Glomerular visceral epithelial cell (primary cell): ENCODE data around the gene PDIA6.

Experiments
- DNase-seq: peaks from one replicate; pipeline ENCODE4 v3.0.0-alpha.2; 2016; ENCODE audit errors: extremely low spot score

PDIA6 gene, protein sequence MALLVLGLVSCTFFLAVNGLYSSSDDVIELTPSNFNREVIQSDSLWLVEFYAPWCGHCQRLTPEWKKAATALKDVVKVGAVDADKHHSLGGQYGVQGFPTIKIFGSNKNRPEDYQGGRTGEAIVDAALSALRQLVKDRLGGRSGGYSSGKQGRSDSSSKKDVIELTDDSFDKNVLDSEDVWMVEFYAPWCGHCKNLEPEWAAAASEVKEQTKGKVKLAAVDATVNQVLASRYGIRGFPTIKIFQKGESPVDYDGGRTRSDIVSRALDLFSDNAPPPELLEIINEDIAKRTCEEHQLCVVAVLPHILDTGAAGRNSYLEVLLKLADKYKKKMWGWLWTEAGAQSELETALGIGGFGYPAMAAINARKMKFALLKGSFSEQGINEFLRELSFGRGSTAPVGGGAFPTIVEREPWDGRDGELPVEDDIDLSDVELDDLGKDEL

DNA sequence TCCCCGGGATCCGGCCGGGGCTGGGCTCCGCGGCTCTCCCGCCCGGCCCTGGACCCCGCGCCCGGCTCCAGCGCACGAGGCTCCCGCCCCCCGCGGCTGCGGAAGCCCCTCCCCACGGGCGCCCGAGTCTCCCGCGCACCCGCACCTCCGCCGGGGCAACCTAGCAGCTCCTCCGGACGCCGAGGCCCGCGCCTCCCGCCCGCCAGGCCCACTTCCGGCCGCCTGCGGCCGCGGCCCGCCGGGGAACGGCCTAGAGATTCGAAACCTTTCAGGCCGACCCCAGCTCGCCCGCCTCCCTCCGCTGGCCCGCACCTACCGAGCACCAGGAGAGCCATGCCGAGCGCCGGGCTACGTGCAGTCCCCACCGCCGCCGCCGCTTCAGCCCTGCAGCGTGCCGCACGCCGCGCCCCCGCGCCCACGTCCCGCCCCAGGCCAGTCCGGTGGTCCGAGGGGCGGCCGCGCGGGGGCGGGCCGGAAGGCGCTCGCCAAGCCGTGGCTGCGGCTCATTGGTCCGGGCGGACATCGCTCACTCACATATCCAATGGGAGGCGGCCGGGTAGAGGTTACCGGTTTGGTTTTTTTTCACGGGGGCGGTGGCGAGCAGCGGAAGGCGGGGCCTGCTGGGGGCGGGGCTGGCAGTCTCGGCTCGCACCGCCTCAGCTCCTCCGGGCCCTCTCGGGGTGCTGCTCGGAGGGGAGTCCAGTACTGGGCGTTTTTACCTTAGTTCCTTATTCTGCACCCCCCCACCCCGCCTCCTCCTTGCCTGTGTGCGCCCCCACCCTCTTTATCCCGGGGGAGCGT lies at the start of gene PDIA6:
Gene PDIA6 (minus strand): TSS at position 424 of the 801 bp plus-strand sequence. CDS start 89 bp downstream, at position 335.
- DNase-seq: peak; percentile 95

DNA sequence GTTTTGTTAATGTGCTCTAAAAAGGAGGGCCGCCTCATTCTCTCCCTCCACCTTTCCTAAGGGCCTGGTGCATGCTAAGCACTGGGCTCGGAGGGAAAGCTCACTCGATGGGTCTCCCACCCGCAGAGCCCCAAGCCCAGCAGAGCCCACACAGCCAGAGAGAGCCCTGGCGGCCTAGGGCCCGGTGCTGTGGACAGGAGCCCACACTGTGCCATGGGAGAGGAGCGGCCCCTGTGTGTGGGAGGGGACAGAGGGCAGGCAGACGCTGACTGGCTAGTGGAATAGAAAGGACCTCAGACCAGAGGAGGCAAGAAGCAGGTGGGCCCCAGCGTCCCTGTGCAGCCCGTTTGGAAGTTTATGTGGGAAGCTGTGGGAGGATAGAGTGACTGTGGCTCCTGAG lies 49.7 kb upstream of the PDIA6 start:
- DNase-seq: no peak

DNA sequence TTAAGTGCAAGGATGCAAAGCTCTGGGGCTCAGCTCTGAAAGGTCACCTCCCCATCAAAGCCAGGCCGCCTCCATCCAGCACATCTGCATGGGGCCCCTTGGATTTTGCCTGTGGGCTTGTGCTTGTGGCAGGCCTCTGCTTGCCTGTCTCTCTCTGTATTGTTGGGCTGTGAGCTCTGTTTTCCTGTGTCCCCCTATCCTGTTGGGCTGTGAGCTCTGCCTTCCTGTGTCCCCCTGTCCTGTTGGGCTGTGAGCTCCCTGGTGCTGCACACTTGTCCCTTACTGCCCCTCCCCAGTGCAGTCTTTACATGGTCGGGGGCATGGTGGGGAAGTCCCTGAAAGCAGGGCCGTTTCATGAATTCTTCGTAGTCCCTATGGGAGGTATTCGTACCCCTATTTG lies 49.2 kb upstream of the PDIA6 start:
- no peak for DNase-seq

DNA sequence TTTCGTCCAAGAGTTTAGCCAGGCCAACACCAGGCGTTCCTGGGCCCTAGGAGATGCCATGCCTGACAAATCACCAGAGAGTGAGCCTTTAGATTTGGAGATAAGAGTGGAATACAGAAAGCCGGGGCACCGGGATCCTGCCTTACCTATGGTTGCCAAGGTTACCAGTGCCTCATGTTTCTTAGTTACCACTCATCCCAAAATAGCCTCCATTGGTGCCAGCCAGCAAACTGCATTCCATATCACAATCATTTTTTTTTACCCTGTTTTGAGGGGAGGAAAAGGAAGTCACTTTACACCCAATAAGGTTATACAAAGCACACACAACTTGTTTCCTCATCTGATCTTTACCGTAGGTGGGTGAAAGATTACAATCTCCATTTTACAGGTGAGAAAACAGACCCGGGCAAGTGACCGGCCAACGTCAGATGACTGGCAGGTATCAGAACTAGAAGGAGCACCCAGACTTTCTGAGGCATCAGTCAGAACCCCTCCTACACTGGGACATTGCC lies 48.3 kb upstream of the PDIA6 start:
- DNase-seq: no peak

DNA sequence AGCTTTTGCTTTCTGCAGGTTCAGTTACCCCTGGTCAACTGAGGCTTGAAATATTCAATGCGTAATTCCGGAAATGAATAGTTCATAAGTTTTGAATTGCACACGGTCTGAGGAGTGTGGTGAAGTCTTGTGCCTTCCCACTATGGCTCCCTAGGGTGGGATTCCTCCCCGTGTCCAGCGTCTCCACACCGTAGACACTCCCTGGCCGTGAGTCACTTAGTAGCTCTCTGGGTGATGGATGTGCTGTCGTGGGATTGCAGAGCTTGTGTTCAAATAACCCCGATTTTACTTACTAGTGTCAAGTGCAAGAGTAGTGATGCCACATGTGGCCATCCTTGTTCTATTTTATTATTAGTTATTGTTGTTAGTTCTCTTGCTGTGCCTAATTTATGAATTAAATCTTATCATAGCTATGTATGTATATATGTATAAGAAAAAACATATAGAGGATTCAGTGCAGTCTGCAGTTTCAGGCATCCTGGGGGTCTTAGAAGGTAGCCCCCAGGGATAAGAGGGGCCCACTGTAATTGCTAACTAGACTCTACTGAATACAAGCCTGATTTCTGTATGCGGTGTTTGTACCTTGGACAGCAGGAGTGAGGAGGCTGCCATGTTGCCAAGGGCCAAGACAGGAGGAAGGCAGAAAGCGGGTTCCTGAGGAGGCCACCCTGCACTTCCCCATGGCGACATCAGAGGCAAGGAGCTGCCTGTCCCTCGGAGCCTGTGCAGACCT lies 47.7 kb upstream of the PDIA6 start:
- no peak for DNase-seq

DNA sequence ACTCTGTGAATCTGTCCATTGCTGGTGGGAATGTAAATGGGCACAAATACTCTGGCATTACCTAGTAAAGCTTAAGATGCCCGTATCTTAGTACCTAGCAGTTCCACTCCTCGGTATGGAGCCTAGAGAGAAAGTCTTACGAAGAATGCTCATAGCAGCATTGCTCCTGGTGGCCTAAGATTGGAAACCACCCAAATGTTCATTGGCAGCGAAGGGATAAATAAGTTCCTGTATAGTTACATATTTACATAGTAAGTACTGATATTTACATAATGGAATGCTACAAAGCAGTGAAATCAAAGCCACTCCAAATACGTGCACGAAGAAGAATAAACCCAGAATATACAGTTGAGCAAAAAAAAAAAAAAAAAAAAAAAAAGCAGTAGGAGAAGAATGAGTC lies 46.7 kb upstream of the PDIA6 start:
- no peak for DNase-seq

DNA sequence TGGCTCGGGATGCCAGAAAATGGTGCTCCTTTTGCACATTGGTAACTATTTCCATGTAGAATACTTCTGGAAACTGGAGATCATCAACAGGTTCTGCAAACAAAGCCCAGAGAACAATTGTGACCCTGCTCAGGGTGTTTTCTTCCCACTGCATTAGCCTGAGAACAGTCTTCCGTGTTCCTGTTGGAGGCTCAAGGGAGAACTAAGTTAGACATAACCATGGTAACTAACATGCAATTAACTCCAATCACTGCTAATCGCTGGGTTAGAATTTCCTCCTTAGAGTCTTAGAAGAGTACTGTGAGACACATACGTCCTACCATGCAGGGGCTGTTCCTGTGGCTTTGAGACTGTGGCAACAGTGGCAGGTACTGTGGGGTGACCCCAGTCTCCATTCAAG lies 36.0 kb upstream of the PDIA6 start:
- no peak for DNase-seq

DNA sequence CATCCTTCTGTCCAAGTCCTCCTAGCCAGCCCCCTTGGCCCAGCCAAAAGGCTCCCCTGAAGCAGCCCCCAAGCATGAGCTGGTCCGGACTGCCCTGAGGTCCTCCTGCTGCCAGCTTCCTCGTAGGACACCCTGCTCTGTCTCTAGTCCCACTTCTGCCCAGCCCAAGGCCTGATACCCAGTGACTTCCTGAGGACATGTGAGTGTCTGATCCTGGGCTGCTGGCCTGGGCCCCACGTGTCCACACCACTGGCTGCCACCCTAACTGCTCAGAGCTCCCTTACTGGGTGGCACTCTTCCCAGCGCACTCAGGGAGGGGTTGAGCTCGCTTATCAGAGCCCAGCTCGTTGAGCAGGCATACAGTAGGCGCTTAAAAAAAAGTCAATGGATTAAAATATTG lies 34.4 kb upstream of the PDIA6 start:
- no peak for DNase-seq

DNA sequence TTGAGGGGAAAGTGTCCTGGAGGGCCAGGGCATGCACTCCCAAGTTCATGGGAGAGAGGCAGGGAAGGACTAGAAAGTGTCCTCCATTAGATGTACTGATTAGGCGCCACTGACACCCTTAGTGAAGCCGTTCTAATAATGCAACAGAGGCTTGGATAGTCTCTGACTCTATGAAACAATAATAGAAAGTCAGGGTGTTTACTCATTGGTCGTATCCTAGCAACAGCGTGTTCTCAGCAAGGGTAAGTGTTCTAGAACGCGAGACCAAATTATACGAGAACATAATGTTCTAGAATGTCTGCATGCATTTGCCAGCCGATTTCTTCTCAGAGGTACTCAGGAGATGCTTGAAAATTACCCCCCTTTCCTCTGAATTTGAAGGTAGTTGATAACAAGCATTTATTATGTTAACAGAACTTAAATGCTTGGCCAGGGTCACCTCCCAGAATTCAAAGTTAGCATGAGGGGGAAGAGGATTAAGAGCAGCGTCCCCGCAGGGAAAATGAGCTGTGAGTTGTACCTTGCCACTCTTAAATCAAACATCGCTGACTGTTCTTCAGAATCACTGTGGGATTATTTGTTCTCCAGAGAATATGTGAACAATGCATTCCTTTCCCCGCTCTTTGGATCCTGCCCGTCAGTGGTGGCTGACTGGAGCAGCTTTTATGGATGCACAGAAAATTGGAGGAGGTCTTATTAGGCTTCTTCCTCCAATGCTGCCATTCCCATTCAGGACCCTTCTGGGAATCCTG lies 33.7 kb upstream of the PDIA6 start:
- DNase-seq: no peak

DNA sequence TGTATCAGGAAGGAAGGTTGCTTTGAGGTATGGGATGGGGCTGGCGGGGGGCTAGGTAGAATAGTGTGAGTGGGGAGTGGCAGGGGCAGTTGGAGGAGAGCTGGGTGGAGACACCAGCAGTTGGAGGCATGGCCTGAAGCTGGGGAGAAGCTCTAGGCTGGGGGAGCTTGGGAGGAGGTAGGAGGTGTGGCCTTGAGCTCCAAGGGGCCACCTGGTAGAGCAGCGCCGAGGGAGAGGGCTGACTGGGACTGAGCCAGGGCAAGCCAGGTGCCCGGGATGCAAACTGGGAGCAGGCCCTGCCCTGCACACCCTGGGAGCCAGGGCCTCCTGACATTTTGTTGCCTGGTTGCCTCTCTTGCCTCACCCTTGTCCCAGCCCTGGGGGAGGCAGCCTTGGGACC lies 33.1 kb upstream of the PDIA6 start:
- no peak for DNase-seq

DNA sequence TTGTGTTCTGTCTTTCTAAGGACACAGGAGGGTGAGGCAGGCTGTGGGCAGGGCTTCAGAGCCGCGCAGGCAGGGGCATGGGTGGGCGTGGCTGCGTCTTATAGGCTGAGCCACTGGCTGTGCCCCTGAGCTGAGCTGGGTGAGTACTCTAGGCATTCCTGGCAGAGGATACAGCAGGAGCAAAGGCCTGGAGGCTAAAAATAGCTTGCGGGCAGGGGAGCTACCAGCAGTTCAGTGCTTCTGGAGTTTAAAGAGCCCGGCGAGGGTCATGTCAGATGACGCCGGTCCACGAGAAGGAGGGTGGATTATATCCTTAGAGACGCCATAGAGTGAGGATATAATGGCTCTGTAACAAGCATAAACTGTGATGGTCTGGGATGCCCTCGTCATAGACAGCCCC lies 31.5 kb upstream of the PDIA6 start:
- DNase-seq: peak; percentile 43

DNA sequence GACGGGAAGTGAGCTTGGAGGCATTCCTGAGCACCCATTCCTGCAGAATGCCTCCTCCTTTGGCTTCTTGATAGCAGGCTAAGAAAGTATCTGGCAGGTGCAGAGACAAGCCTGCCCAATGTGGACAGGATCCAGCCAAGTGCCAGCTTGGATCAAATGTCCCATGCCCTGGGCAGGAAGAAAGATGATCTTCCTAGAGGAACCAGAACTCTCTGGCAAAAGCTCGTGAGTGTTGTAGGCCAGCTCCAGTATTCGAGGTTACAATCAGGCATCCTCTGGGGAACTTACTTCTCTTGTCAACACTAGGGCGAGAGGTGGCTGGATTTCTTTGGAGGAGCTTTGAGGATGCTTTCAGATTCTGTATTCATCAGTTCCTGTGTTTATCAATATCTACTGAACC lies 29.9 kb upstream of the PDIA6 start:
- no peak for DNase-seq

DNA sequence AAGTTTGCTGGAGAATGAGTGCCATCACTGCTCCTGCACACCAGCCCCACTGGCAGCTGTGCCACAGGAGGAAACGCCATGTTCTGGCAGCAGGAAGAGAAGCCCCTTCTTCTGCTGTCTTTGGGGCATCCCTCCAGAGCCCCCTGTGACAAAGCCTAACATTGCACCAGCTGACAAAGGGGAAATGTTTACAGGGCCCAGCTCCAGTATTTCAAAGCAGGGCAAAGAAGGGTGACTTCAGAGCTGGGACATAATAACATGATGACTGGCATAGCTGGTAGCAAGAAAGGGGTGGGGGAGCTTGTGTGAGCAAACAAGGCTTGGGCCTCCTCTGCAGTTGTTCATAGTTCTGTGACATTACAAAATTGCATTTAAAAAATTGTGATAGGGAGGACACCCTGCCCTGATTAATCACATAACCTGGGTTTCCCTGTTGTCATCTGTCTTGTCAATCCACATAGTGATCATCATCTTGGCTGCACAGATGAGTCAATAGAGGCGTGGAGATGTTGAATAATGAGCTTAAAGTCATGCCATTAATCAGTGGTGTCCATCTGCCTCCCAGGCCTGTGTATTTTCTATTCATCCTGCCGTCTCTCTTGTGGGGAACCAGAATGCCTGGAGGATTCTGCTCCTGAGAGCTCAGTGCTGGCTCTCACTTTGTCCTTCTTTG lies 29.1 kb upstream of the PDIA6 start:
- no peak for DNase-seq

DNA sequence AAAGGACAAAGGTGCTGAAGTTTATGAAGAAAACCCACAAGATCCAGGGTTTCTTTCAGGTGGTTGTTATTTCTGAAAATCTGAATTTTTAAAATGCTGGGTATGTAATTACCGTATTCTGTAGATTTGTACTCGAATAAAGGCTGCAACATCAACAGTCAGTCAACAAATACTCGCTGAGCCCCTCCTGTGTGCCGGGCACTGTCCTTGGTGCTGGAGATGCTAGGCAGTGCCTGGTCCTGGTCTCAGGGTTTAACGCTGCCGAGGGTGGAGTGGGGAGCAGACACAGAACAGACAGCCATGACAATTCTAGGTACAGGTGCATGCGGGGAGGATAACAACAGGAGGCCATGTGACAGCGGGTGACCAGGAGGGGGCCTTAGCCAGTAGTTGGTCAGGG lies 27.2 kb upstream of the PDIA6 start:
- DNase-seq: no peak

DNA sequence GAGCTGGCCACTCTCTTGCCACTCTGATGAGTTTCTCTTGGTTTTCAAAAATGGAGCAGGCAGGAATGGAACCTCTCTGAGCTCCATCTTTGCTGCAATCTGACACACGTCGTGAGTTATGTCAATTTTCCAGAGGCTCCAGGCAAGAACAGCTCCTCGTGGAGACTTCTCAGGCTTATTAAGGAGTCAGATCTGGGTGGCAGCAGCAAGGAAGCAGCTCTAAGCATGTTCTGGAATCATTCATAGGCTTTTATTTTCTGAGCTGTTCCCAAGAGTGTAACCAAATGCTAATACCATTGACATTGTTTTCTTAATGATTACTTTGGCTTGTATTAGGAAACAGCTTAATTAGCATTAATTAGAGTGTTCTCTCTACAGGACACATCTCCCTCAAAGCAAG lies 26.1 kb upstream of the PDIA6 start:
- DNase-seq: no peak

DNA sequence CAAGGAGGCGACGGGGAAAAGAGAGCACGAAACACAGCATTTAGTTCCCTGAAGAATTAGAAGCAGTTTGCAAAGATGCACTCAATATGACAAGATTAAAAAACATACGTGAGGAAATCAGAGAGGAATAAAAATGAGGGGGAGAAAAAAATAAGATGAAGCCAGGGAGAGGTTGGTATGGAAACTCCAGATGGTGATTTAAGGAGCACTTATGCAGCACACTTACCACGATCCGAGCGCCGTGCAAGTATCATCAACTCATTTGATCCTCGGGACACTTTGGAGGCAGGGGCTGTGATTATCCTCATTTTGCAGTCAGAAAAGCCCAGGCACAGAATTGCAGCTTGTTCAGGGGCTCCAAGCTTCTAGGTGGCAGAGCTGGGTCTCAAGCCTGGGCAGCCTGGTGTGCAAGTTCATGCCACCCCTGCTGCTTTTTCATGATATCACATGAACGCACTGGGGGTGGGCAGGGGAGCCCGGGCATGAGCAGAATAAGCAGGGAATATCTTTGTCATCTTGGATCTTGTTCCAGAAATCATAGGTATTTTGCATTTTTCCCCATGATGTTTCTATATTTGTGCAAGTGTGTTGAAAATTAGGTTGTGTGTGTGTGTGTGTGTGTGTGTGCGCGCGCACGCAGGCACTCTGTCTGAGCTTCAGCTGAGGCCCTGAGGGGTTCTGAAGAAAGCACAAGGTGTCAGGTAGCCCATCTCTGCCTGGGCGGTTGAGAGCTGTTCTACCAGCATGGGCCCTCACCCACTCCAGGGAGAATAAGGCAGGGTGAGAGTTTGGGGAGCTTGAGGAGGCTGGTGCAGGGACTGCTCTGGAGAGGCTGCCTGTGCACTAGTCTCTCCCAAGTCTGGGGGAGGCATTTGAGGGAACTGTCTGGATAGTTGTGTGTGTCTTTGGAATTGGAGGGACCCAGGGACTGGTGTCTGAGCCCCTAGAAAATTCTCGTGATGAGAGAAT lies 25.0 kb upstream of the PDIA6 start:
- DNase-seq: no peak

DNA sequence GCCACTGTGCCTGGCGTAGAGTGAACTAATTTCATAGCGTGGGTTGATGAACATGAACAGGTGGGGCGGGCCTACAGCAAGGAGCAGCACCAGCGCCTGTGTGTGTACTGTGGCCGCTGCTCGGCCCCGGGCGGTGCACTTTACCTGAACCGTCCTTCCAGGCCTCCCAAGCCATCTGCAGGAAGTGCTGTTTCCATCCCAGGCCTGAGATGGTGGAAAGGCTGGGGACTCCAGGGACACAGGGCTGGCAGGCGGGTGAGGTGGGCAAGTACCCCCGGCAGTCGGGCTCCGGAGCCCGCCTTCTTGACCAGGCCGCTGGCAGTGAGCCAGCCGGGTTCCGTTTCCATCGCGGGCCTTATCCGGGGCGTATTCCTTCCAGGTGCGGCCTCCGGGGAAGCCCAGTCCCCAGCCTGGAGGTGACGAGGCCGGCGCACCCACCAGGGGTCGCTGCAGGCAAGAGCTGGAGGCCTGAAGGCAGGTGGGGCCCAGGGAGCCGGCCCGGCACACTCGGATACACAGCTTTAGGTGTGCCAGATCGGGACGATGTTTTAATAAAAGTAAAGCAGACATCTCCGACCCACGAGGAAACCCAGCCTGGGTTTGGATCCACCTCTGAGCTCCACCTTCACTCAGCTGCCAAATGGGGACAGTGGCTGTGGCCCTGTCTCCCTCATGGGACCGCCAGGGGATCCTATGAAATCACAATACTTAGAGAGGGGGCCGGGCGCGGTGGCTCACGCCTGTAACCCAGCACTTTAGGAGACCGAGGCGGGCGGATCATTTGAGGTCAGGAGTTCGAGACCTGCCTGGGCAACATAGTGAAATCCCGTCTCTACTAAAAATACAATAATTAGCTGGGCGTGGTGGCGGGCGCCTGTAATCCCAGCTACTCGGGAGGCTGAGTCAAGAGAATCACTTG lies 22.7 kb upstream of the PDIA6 start:
- peak; percentile 63 for DNase-seq

DNA sequence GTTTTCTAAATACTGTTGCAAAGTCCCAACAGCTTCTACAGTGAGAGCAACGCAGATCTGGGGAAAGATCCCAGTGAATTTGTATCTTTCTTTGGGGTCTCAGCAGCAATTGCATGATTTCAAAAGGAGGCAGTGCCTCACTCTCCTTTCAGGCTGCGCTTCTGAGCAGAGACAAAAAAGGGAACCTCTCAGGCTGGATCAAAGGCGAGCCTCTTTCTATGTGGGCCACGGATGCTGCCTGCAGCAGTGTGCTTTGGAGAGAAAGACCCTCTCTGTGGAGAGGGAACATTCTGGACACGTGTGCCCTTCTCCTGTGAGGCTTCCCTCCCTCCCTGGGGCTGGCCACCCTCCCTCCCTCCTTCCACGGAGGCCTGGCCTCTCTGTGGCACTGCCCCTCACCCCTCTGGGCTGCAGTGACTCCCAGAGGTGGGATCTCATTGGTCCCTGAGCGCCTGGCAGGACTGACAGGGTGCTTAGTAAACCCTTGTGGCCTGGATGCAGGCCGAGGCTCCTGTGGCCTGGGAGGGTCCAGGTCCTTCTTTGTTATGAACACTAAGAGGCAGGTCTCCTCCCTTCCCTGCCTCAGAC lies 21.6 kb upstream of the PDIA6 start:
- DNase-seq: no peak
